ENCODE measurements around the gene LHX5.
"Not testable (repeated sequence)": the region's sequence is repeated elsewhere in the genome, so short reads cannot be mapped to it uniquely, and the experiment has no call there.

LHX5 gene
- 0 reads per million in 2 donors for total RNA-seq

DNA sequence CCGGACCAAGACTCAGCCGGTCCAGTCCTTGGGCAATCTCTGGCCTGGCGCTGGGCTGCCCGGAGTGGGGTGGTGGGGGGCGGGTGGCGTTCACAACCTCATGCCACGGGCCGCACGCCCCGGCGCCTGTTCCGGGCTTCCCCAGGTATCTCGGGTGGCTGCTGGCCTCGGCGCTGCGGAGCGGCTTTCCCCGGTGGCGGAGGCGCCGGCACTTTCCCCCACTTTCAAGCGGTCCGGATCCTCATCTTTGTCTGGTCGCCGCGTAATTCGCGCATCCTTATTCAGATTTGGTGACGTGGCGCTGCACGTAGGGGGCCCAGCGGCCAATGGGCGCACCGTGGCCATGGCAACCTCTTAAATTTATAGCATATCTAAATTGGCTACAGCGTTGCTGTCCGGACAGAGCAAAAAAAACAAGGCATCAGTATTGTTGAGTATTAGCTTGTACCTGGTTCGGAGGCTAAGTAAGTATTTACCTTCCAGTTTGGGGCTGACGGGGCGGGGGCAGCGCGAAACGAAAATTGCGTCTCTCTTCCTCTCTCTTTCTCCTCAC, at the start of gene LHX5:
Gene LHX5, minus strand, starts transcription at position 253 of the 553 bp plus-strand sequence. CDS start 373 bp downstream, outside the sequence.
- no peak for DNase-seq

DNA sequence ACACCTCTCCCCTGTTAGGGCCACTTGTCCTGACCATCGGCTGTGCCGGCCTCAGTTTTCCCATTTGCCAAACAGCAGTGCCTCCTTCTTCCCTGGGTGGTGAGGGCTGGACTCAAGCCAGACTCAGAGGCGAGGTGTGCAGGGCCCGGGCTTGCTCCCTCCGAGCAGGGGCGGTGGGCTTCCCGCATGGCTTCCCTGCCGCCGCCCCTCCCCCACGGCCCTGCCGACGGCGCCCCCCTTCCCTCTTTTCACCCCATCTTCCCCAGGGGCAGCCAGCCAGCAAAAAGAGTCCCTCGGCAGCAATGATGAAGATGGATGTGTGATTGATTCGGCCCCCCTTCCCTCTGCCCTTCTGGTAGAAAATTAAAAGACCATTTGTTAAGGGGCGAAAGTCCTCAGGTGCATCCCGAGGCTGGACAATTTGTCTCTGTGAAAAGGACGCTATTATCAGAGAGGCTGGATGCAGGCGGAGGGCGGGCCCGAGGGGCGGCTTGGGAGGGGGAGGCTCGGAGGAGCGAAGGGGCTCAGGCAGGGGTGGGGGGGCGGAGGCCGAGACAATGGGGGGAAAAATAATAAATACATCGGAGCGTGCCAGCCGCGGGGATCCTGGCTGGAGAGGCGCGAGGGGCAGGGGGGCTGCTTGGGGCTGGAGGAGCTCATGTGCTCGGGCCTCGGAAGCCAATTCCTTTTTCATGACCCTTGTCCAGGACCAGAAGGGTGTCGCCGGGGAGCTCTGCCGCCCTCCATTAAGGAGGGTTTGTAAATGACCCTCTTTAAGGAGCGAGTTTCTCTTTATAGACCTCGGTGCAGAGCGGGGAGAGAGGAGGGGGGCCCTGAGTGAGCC, 48.0 kb upstream of the LHX5 start:
- DNase-seq: no peak

GRCh38 chr12:113515082-113515856, 43.6 kb upstream of the LHX5 start:
- DNase-seq: no peak

- DNase-seq: no peak
Measured at GRCh38 chr12:113514602-113515001, 42.9 kb upstream of the LHX5 start.

- no peak for DNase-seq
Measured at GRCh38 chr12:113512568-113512967, 40.9 kb upstream of the LHX5 start.

DNA sequence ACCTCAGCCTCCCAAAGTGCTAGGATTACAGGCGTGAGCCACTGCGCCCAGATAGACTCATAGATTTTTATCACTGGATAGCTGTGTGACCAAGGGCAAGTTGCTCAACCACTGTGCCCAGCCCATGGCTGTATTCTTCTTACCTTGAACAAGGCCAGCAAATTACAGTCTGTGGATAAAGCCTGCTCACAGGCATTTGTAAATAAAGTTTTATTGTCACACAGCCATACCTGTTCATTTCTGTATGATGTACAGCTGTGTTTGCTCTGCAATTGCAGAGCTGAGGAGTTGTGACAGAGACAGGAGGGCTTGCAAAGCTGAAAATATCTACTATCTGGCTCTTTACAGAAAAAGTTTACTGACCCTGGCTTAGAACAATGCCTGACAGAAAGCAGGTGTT, 35.2 kb upstream of the LHX5 start:
- DNase-seq: no peak

DNA sequence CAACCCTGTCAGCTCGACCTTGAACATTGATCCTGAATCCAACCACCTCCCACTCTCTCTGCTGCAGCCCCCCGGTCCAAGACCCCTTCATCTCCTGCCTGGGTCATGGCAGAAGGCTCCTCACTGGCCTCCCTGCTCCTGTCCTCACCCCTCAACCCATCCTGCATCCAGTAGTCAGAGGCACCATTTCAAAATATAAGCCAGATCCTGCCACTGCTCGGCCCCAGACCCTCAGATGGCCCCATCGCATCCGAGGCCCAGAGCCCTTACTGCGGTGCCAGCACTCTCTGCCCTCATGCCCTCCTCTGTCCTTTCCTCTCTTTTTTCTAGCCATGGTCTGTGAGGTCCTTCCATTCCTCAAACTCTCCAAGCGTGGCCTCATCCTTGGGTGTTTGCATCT, 34.3 kb upstream of the LHX5 start:
- no peak for DNase-seq

DNA sequence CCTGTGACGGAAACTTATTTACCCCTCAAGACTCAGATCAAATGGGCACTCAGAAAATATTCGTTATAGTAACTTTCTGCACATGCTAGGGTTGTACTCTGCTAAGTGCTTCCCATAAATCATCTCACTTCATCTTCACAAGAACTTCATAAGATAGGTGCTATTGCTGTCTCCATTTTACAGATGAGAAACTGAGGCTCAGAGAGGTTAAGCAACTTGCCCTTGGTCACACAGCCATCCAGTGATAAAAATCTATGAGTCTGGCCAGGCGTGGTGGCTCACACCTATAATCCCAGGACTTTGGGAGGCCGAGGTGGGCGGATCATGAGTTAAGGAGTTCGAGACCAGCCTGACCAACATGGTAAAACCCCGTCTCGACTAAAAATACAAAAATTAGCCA, 33.2 kb upstream of the LHX5 start:
- no peak for DNase-seq

GRCh38 chr12:113500782-113501311, 29.2 kb upstream of the LHX5 start:
- DNase-seq: no peak

DNA sequence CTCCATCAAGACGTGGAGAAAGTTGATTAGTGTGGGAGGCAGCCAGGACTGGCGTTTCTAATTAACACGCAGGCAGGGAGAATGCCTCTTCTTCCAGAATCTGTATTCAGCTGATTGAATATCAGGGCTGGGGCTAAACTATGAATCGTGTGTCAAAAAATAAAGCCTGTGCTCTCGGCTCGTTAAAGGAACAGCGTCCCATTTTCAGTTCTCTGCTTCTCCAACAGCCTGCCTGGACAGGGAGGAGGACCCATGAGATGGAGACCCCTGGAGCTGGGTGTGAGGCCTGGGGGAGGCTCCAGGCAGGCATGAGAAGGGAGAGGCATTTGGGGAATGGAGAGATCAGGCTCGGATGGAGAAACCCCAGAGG, 28.6 kb upstream of the LHX5 start:
- DNase-seq: no peak

DNA sequence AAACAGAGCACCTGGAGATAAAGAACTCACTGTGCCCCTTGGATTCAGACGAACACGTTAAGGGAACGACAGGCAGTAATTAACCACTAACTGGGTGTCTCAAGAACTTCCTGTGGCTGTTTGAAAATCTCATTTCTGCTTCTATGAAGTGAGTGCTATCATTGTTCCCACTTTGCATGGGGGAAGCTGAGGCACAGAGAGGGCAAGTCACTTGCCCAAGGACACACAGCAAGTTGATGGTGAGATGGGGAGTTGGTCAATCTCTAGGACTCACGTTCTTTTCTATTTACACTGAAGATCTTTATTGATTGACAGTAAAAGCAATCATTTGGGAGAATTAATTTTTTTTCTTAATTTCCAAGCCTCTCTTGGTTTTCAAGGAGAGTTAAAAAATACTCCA, 26.8 kb upstream of the LHX5 start:
- DNase-seq: no peak

GRCh38 chr12:113497693-113498092, 26.0 kb upstream of the LHX5 start:
- DNase-seq: no peak

DNA sequence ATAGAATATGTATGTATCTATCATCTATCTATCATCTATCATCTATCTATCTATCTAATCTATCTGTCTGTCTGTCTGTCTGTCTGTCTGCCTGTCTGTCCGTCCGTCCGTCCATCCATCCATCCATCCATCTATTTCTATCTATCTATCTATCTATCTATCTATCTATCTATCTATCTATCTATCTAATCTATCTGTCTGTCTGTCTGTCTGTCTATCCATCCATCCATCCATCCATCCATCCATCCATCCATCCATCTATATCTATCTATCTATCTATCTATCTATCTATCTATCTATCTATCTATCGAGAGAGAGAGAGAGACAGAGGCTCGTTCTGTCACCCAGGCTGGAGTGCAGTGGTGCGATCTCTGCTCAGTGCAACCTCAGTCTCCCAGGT, 24.3 kb upstream of the LHX5 start:
- not testable (repeated sequence) for DNase-seq

DNA sequence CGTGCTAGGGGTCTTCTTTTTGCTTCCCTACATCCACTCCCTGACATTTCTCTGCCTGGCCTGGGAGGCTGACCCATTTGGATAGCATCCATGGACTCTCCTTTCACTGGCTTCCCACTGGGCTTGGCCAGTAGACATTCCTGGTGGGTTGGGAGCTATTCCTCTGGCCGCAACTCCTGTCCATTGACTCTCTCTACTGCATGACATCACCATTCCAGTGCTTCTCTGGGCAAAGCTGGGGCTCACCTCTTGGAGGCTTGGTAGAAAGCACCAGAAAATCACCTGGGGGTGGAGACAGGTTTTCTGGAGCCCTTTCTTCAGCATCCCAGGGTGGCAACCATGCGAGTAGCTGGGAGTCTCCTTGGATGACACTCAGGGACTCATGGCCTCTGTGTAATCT, 16.7 kb upstream of the LHX5 start:
- no peak for DNase-seq

DNA sequence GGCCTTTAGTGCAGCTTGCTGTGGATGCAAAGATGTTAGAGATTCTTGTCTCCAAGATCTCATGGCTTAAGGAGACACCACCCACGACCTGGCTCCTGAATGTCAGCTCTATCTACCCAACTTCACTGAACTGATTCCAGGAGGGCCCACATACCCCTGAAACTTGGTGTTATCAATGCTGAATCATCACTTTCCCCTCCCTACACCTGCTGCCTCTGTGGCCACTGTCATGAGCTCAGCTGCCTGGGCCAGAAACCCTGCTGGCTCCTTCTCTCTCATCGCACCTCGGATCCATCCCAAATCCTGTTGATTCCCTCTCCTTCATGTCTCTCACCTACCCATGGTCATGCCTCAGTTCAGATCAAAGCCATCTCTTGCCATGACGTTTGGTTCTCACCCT, 15.1 kb upstream of the LHX5 start:
- DNase-seq: no peak

DNA sequence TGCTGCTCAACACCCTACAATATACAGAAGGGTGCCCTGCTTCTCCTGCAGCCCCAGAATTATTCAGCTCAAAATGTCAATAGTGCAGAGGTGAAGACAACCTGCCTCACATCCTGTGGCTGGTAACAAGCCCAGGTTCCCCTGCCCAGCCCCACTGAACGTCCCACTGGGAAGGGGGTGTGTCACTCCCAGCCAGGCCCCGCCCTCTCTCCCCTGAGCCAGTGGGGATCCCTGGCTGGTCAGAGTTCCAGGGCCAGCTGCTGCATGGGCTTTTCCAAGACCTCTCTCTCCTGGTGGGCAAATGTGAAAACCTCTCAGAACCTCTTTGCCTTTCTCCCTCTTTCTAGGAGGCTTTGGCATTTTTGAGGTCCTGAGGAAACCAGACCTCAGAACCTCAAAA, 13.7 kb upstream of the LHX5 start:
- no peak for DNase-seq

- DNase-seq: no peak
Measured at GRCh38 chr12:113482334-113482733, 10.7 kb upstream of the LHX5 start.

- DNase-seq: no peak
Measured at GRCh38 chr12:113480336-113480971, 8.8 kb upstream of the LHX5 start.

DNA sequence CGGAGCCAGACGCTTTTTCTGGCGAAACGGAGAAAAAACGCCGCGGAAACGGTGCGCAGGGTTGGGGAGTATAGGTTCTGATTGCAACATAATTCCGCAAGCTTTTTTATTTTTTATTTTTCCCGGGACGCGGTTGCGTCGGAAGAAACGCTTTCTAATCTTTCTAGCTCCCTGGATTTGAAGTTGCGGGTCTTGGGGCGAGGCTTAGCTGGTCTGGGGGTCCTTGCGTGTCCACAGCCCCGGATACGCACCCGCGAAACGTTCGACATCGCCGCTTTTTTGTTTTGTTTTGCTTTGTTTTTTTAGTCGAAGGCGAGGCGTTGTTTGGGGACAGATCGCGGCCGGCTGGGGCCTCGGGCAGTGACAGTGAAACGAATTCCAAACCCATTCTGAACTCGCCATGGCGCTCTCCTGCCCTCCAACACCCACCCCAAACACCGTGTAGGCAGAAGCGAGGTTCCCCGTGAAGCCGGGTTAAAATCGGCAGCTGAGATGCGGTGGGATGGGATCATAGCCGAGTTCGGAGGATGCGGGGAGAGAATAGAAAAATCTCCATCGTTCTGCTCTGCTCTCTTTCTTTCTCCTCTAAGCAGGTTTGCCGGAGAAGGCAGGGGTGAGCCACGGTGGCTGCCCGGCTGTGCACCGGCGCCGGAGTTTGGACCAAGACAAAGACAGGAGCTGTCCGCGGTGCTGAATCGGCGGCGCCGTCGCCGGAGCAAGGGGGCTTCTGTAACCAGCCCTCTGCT, 8.1 kb upstream of the LHX5 start:
- DNase-seq: no peak

GRCh38 chr12:113479216-113479589, 7.5 kb upstream of the LHX5 start:
- DNase-seq: no peak

DNA sequence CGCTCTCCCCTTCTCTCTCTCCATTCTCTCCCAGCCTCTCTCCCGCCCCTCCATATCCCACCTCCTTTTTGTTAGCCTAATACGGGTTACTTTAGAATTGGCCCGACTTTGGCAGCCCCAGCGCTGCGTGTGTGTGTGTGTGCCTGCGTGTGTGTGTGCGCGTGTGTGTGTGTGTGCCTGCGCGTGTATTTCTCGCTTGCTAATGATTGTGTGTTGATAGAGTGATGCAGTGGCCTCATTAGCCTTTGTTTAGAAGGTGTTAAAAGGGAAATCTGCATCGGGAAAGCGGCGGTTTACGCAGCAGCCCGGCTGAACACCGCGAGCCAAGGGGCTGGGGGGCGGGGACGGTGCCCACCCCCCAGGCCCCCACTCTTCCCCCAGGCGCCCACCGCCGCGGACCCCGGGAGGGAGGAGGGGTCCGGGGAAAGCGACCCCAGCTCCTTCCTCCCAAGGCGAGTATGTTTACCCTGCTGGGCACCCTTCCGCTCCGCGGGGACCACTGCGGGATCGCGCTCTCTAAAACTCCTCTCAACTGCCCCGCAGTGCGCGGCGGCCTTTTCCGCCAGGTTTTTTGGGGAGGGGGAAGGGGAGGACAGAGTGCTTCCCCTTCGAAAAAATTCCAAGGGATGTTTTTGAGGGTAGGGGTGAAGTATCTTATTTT, 6.8 kb upstream of the LHX5 start:
- no peak for DNase-seq

DNA sequence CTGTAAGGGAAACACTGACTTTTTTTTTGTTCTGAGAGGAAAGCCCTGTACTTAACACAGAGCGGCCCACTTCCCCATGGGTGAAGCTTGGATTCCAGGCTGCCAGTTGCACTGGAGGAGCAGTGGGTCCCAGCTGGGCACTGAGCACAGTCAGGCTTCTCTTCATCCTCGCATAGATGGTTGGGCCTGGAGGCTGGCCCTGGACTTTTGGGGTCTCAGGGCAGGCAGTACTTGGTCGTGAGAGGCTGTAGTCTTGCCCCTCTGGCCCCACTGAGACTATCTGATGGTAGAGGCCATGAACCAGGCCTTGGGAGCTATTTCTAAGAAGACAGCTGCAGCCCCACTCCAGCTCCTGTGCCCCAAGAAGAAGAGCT, 6.2 kb upstream of the LHX5 start:
- DNase-seq: no peak

Data from T-helper 2 cell (primary cell).